OCI-LY3 (cell line): Measurements from ENCODE around the gene CD6.

Source experiments
- H2AFZ ChIP-seq: fragments of 200-600, 300-600 bp; shearing (Covaris generic); 2 replicates; pipeline ENCODE4 v1.6.0; 2014; ENCODE audit warnings: antibody characterized with exemption, low read depth, low read length
- H3K27ac ChIP-seq: fragments of 200-600, 300-600 bp; sonication (generic); 2 replicates; pipeline ENCODE4 v1.5.1; 2014; ENCODE audit warnings: mild to moderate bottlenecking, low read length, moderate library complexity, mixed read lengths
- H3K27me3 ChIP-seq: fragments of 200-600, 300-600 bp; sonication (generic); 2 replicates; pipeline ENCODE4 v1.6.1; 2014; ENCODE audit warnings: low read depth, low read length, mixed read lengths
- H3K36me3 ChIP-seq: fragments of 200-600, 300-600 bp; sonication (generic); replicated peaks from 2 replicates; pipeline ENCODE3; 2014; ENCODE audit warnings: low read depth, low read length, mixed read lengths
- H3K4me1 ChIP-seq: fragments of 300-600, 200-600 bp; sonication (generic); 2 replicates; pipeline ENCODE4 v1.6.1; 2014; ENCODE audit warnings: low read length, mixed read lengths
- H3K4me2 ChIP-seq: fragments of 200-600, 300-600 bp; sonication (generic); 2 replicates; pipeline ENCODE4 v1.6.1; 2014; ENCODE audit warnings: low read length, mixed read lengths
- H3K4me3 ChIP-seq: fragments of 300-600, 200-600 bp; sonication (generic); 2 replicates; pipeline ENCODE4 v1.5.1; 2014; ENCODE audit warnings: antibody characterized with exemption, mild to moderate bottlenecking, low read length, moderate library complexity
- H3K79me2 ChIP-seq: fragments of 300-600, 200-600 bp; shearing (Covaris generic); 2 replicates; pipeline ENCODE4 v1.6.1; 2014; ENCODE audit warnings: mild to moderate bottlenecking, low read length, mixed read lengths
- H3K9ac ChIP-seq: fragments of 300-600, 200-600 bp; shearing (Covaris generic); 2 replicates; pipeline ENCODE4 v1.6.0; 2014; ENCODE audit warnings: mild to moderate bottlenecking, low read length, moderate library complexity
- H3K9me3 ChIP-seq: fragments of 200-600, 300-600 bp; shearing (Covaris generic); 2 replicates; pipeline ENCODE4 v1.6.1; 2014; ENCODE audit warnings: low read length, mixed read lengths; ENCODE audit not compliant: insufficient read depth
- H4K20me1 ChIP-seq: fragments of 200-600, 300-600 bp; sonication (generic); 2 replicates; pipeline ENCODE4 v1.6.1; 2016; ENCODE audit warnings: low read length, mixed read lengths; ENCODE audit not compliant: insufficient read depth
- EZH2phosphoT487 ChIP-seq: fragments of 200-600 bp; shearing (Covaris generic); IDR thresholded peaks from 2 replicates; pipeline ENCODE4 v1.6.1; 2018; ENCODE audit warnings: antibody characterized with exemption, mixed run types, low read depth
- TF ChIP-seq, protein P1 (sequence below): fragments of 200-600, 300-600 bp; sonication (generic); IDR thresholded peaks from 2 replicates; pipeline ENCODE4 v1.5.1; 2014; ENCODE audit warnings: antibody characterized with exemption, low read length, low read depth

The CD6 gene

DNA sequence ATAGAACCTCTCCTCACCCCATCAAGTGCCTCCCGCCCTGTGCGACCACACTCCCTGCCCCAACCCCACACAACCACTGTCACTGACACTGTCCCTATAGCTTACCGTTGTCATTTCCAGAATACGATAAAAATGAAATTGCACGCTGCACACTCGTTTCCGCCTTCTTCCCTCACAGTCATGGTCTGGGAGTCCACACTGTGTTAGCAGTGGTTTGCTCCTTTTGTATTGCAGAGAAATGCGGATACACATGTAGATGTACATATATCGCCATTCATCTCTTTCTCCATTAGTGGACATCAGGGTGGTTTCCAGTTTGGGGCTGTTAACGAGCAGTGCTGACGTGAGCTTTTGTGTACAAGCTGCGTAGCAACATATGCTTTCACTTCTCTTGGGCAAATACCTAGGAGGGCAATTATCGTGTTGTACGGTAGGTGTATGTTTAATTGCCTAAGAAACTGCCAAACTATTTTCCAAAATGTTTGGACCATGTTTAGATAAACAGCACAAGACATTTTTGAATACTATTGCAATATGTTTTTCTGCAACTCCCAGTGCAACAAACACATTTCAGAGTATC lies 71.6 kb downstream of the CD6 start:
- H3K27ac ChIP-seq: peak overlapping the region; percentile 37
- peak overlapping the region; percentile 63 for H3K9ac ChIP-seq
- H2AFZ ChIP-seq: peak overlapping the region; percentile 88
- H3K79me2 ChIP-seq: no peaks in the 10 kb centered on the region
- H3K9me3 ChIP-seq: no peaks in the 10 kb centered on the region
- peaks cover 16% of the 10 kb centered on the region for H3K27me3 ChIP-seq
- no peaks in the 10 kb centered on the region for H3K36me3 ChIP-seq
- H3K4me3 ChIP-seq: peak overlapping the region; percentile 78
- TF ChIP-seq EZH2phosphoT487: no peak
- TF ChIP-seq, protein P1, sequence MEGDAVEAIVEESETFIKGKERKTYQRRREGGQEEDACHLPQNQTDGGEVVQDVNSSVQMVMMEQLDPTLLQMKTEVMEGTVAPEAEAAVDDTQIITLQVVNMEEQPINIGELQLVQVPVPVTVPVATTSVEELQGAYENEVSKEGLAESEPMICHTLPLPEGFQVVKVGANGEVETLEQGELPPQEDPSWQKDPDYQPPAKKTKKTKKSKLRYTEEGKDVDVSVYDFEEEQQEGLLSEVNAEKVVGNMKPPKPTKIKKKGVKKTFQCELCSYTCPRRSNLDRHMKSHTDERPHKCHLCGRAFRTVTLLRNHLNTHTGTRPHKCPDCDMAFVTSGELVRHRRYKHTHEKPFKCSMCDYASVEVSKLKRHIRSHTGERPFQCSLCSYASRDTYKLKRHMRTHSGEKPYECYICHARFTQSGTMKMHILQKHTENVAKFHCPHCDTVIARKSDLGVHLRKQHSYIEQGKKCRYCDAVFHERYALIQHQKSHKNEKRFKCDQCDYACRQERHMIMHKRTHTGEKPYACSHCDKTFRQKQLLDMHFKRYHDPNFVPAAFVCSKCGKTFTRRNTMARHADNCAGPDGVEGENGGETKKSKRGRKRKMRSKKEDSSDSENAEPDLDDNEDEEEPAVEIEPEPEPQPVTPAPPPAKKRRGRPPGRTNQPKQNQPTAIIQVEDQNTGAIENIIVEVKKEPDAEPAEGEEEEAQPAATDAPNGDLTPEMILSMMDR: no peak
- H4K20me1 ChIP-seq: no peaks in the 10 kb centered on the region
- H3K4me1 ChIP-seq: peaks cover 19% of the 10 kb centered on the region
- H3K4me2 ChIP-seq: peak overlapping the region; percentile 87

DNA sequence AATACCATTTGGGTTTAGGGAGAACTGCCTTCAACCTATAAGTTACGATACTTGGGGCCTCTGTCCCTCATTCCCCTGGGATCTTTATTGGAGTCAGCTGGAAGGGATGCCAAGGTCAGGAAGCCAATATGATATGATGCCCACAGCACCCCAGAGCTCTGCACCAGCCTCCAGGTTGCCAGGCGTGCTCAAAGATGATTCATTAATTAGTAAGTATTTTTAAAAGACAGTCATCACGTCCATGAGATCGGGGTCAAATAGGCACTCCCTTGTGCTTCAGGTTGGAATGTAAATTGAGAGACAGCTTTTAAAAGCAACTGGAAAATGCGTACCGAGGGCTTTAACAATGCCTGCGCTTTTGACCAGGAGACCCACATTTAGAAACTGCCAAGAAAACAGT lies 73.8 kb downstream of the CD6 start:
- Histone ChIP-seq H3K79me2 (no peaks in the 10 kb centered on the region), H3K27ac (no peak overlapping the region), H3K4me2 (no peak overlapping the region), H2AFZ (no peak overlapping the region), H3K4me1 (peaks cover 19% of the 10 kb centered on the region), H3K9ac (no peak overlapping the region), H3K9me3 (no peaks in the 10 kb centered on the region), H3K27me3 (peaks cover 18% of the 10 kb centered on the region), H3K4me3 (no peak overlapping the region), H4K20me1 (no peaks in the 10 kb centered on the region), H3K36me3 (no peaks in the 10 kb centered on the region)
- no peak for TF ChIP-seq EZH2phosphoT487
- TF ChIP-seq, protein P1: no peak

DNA sequence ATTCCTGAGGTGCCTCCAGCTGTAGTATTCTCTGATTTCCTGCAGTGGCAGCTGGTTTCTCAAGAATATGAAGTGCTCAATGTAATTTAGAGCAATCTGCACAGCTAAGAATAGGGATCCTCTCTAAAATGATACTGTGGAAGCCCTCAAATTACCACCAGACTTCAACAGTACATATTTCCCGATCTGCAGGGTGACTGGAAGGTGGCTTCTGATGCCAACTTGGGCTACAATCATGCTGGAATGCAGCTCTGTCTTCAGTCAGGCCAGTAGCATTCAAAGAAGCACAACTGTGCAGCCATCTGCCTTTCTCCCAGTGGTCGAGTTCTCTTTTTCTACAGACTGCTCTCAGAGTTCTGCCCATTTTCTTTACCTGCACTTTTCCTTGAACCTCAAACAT lies 75.4 kb downstream of the CD6 start:
- peaks cover 16% of the 10 kb centered on the region for H3K4me1 ChIP-seq
- no peak overlapping the region for H3K4me2 ChIP-seq
- H3K27me3 ChIP-seq: peaks cover 18% of the 10 kb centered on the region
- H3K9me3 ChIP-seq: no peaks in the 10 kb centered on the region
- no peak overlapping the region for H3K4me3 ChIP-seq
- no peaks in the 10 kb centered on the region for H4K20me1 ChIP-seq
- no peak overlapping the region for H3K9ac ChIP-seq
- no peak overlapping the region for H3K27ac ChIP-seq
- no peaks in the 10 kb centered on the region for H3K79me2 ChIP-seq
- TF ChIP-seq, protein P1: no peak
- no peak for TF ChIP-seq EZH2phosphoT487
- no peaks in the 10 kb centered on the region for H3K36me3 ChIP-seq
- no peak overlapping the region for H2AFZ ChIP-seq

DNA sequence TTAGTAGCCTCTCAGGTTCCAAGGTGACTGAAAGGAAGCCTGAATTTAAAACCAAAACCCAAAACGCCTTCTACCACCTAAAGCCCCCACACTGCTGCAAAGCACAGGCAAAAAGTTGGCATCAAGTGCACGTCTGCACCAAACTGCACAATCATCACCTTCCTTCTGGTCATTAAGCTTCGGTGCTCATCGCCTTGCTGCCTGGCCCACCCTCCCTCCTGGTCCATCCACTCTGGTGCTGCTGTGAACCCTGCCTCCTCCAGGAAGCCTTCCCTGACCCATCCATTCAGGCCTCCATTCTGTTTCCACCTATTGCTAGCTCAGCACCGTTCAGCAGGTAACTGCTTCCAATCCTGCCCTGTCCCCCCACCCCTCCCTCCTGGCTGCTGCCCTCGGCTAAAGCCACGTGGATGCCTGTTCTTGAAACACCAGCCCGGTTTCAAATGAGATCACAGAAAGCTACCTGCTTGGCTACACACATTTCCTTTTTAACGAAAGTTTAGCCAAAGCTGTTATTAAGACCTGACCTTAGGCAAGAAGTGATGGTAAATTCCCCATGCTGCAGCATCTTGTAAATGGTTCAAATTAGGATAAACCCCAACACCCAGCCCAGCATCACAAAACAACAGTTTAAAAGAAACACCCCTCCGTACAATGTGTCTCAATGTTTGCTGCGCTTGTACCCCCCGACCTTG lies 77.0 kb downstream of the CD6 start:
- H3K4me2 ChIP-seq: no peak overlapping the region
- no peak overlapping the region for H3K9ac ChIP-seq
- H4K20me1 ChIP-seq: no peaks in the 10 kb centered on the region
- H3K9me3 ChIP-seq: no peaks in the 10 kb centered on the region
- no peak overlapping the region for H2AFZ ChIP-seq
- peaks cover 18% of the 10 kb centered on the region for H3K27me3 ChIP-seq
- H3K36me3 ChIP-seq: no peaks in the 10 kb centered on the region
- H3K27ac ChIP-seq: no peak overlapping the region
- H3K4me3 ChIP-seq: no peak overlapping the region
- TF ChIP-seq, protein P1: no peak
- peaks cover 2% of the 10 kb centered on the region; the same call in 1 of the 2 replicates for H3K4me1 ChIP-seq
- H3K79me2 ChIP-seq: no peaks in the 10 kb centered on the region
